Muscle of leg (tissue), 11 donors: ENCODE measurements around the gene CDH8. TPM values are rescaled to one million over a fixed set of nuclear protein-coding genes. Genes with fewer than 3 reads are reported as not detected.
A peak's percentile ranks its signal among the peaks of the same experiment; 100 is the strongest.

Experiments used
- DNase-seq: peaks from one replicate; pipeline ENCODE4 v3.0.0; 2013
- H3K27ac ChIP-seq: one replicate; pipeline ENCODE4 v1.5.1; 2013; ENCODE audit warnings: mild to moderate bottlenecking, low read length, control low read depth
- H3K27me3 ChIP-seq: one replicate; pipeline ENCODE4 v1.6.1; 2013; ENCODE audit warnings: low read length; ENCODE audit not compliant: control insufficient read depth, insufficient read depth
- H3K36me3 ChIP-seq: one replicate; pipeline ENCODE4 v1.6.1; 2013; ENCODE audit warnings: low read length; ENCODE audit not compliant: control insufficient read depth, insufficient read depth
- H3K4me1 ChIP-seq: one replicate; pipeline ENCODE4 v1.6.1; 2013; ENCODE audit warnings: low read length; ENCODE audit not compliant: control insufficient read depth, insufficient read depth
- H3K4me3 ChIP-seq: one replicate; pipeline ENCODE4 v1.5.1; 2013; ENCODE audit warnings: low read length, control low read depth
- H3K9me3 ChIP-seq: replicated peaks from 2 replicates; pipeline ENCODE4 v1.6.1; 2013; ENCODE audit warnings: low read depth, low read length; ENCODE audit not compliant: control insufficient read depth
- WGBS: methylation state at CpG from one replicate; pipeline ENCODE4 v1.1.5; 2013; ENCODE audit warnings: missing lambda C conversion rate; ENCODE audit not compliant: insufficient coverage; 5-methylcytosine and 5-hydroxymethylcytosine counted together
- polyA plus RNA-seq, 8 donors: library from polyadenylated mRNA; unstranded; fragments of 120-200 nt; gene quantifications; one replicate each; pipeline versions ENCODE4 v1.2.1 to v1.2.3, GENCODE V29; 2013; ENCODE audit warnings: inconsistent platforms in 1 of 8, low replicate concordance in 1 of 8; ENCODE audit not compliant: insufficient read length in 8 of 8, insufficient read depth in 1 of 8
- total RNA-seq: library from RNA; stranded (reverse); fragments of 120-200 nt; gene quantifications from one replicate; pipeline ENCODE4 v1.2.4, GENCODE V29; 2013

The CDH8 gene
- total and polyA plus RNA-seq, 9 donors: 1.8 to 6.2 (median 2.5) TPM

DNA sequence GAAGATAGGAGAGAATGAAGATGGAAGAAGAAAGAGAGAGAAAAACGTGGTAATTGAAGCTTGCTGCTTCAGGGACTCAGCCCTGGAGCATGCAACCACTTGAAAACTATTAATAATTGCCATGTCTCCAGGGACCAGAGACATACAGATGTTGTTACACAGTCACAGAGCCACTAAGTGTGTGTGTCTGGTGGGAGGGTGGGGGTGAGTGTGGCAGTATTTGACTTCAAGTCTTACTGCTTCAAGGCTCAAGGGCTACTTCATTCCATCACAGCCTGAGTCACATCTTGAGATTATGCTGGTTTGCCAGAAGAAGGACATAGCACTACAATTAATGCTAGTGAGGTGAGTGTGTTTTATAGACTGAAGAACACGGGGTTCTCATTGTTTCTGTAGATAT lies 202.2 kb downstream of the CDH8 start:
- WGBS: 29% methylated on average over 1 of the region's 2 CpGs
- no peaks in the 10 kb centered on the region for H3K4me1 ChIP-seq
- no peak overlapping the region for H3K4me3 ChIP-seq
- no peak overlapping the region for H3K27ac ChIP-seq
- H3K27me3 ChIP-seq: no peaks in the 10 kb centered on the region
- no peaks in the 10 kb centered on the region for H3K9me3 ChIP-seq
- H3K36me3 ChIP-seq: no peaks in the 10 kb centered on the region
- DNase-seq: no peak

DNA sequence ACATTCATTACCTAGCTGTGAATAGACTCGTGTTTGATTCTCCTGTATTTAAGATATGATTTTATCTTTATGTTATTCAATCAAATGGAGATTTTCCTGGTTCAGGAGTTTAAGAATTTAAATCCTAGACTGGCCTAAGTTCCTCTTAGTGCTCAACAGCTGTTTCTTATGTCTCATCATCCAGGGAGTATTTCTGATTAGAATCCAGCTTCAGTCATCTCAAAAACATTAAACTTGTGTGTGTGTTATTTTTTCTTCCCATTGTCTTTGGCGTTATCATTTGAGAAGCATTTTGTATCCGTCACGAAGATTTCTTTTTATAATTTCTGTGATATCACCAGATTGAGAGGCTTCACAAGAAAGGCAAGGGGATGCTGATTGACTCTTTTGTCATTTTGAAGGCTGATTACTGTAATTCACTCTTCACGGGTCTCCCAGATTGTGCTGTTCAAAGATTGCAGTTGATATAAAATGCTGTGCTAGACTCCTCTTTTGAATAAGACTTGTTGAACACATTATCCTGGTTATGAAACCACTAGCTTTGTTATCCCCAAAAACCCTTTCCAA lies 204.8 kb downstream of the CDH8 start:
- Histone ChIP-seq H3K36me3 (no peaks in the 10 kb centered on the region), H3K9me3 (no peaks in the 10 kb centered on the region), H3K4me3 (no peak overlapping the region), H3K4me1 (no peaks in the 10 kb centered on the region), H3K27me3 (no peaks in the 10 kb centered on the region), H3K27ac (no peak overlapping the region)
- peak; percentile 49 for DNase-seq
- WGBS: 60% methylated on average over 1 of the region's 5 CpGs

DNA sequence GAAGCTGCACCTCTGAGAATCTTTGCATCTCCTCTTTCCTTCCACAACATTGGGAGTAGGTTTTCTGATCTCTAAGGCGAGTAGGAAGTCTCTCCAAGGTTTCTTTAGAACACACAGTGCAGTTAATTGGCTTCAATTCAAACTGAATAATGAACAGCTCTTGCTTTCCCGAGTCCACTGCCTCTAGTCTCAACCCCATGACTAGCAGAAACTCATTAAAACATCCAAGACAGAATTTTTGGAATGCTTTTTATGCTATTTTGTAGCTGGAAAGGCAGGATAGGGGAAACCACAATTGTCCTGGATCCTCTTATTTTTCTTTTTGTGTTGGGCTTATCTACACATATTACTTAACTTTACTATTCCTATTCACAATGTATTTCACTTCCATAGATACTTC lies 206.6 kb downstream of the CDH8 start:
- peak; percentile 29 for DNase-seq
- H3K9me3 ChIP-seq: no peaks in the 10 kb centered on the region
- no peak overlapping the region for H3K4me3 ChIP-seq
- no CpG with 5 or more reads among the region's 2 CpGs for WGBS
- H3K27me3 ChIP-seq: no peaks in the 10 kb centered on the region
- H3K4me1 ChIP-seq: no peaks in the 10 kb centered on the region
- H3K27ac ChIP-seq: no peak overlapping the region
- no peaks in the 10 kb centered on the region for H3K36me3 ChIP-seq

DNA sequence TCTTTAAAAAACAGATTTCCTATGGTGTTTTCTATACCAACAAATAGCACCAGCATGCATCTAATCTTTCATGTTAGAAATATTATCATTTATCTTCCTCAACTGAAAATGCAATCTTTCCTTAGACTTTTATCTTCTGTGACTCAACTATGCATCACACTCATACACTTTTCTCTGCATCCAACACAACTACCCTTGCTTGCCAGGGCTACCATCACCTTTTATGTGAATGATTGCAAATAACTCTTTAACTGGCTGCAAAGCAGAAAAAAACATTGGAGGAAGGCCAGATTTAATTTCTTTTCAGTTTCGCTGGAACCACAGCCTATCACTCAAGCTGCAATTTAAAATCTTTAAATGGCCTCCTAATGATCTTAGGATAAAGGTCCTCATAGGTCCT lies 212.9 kb downstream of the CDH8 start:
- H3K4me1 ChIP-seq: no peaks in the 10 kb centered on the region
- no peak overlapping the region for H3K27ac ChIP-seq
- no peak for DNase-seq
- WGBS: 80% methylated on average over 1 of the region's 1 CpG
- H3K36me3 ChIP-seq: no peaks in the 10 kb centered on the region
- no peaks in the 10 kb centered on the region for H3K27me3 ChIP-seq
- no peaks in the 10 kb centered on the region for H3K9me3 ChIP-seq
- no peak overlapping the region for H3K4me3 ChIP-seq

DNA sequence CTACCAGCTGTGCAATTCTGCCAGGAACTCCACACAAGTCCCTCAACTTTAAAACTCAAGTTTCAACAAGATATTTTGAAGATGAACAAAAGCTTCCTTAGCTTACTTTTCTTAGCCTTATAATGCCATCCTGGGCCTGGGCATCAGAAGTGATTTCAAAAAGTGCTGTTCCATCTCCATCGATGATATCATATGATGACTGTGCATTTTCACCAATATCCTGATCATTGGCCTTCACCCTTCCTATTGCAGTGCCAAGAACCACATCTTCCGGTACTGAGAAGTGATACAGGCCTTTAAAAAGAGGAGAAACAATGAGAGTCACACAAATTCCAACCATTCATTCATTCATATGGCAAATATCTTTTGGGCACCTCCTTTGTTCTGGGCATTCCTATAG lies 215.4 kb downstream of the CDH8 start:
- H3K9me3 ChIP-seq: no peaks in the 10 kb centered on the region
- 100% methylated on average over 1 of the region's 2 CpGs for whole genome bisulfite sequencing
- no peak overlapping the region for H3K27ac ChIP-seq
- H3K4me1 ChIP-seq: no peaks in the 10 kb centered on the region
- H3K4me3 ChIP-seq: no peak overlapping the region
- no peaks in the 10 kb centered on the region for H3K27me3 ChIP-seq
- DNase-seq: no peak
- H3K36me3 ChIP-seq: no peaks in the 10 kb centered on the region

DNA sequence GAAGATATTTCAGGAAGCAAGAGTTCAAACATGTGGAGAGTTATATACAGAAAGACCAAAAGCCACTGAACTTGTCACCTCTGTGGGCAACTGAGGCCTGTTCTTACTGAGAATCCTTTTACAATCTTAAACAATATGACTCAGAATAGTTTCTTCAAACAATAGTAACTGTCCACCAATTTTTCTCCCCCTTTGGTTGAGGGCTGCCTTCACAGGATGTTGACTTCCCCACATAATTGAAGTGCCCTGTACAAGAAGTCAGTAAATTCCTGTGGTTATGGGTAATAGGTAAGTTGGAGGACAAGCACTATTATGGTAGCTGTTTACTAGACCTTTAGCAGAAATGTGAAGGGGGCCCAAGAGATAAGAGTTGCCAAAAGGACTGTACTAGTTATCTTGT lies 215.8 kb downstream of the CDH8 start:
- Histone ChIP-seq H3K4me1 (no peaks in the 10 kb centered on the region), H3K27ac (no peak overlapping the region), H3K4me3 (no peak overlapping the region), H3K27me3 (no peaks in the 10 kb centered on the region), H3K9me3 (no peaks in the 10 kb centered on the region), H3K36me3 (no peaks in the 10 kb centered on the region)
- no peak for DNase-seq

DNA sequence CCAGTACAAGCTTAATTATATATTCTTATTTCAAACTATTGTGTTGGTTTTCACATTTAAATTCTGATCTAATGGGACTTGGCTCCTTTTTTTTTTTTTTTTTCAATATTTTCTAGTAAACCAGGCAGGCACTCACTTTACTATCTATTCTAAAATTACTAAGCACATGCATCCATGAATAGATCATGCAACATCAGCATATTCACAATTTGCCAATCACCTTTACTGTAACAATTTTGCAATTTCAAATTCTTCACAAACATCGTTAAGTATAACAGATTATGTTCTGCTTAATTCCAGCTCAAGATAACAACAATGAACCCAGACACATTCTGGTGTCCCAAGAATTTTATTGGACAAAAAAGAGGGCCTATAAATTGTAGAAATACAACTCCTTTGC lies 217.4 kb downstream of the CDH8 start:
- no peak overlapping the region for H3K27ac ChIP-seq
- no peaks in the 10 kb centered on the region for H3K4me1 ChIP-seq
- H3K27me3 ChIP-seq: no peaks in the 10 kb centered on the region
- DNase-seq: no peak
- H3K4me3 ChIP-seq: no peak overlapping the region
- no peaks in the 10 kb centered on the region for H3K36me3 ChIP-seq
- WGBS: no CpG with 5 or more reads among the region's 1 CpG
- no peaks in the 10 kb centered on the region for H3K9me3 ChIP-seq

DNA sequence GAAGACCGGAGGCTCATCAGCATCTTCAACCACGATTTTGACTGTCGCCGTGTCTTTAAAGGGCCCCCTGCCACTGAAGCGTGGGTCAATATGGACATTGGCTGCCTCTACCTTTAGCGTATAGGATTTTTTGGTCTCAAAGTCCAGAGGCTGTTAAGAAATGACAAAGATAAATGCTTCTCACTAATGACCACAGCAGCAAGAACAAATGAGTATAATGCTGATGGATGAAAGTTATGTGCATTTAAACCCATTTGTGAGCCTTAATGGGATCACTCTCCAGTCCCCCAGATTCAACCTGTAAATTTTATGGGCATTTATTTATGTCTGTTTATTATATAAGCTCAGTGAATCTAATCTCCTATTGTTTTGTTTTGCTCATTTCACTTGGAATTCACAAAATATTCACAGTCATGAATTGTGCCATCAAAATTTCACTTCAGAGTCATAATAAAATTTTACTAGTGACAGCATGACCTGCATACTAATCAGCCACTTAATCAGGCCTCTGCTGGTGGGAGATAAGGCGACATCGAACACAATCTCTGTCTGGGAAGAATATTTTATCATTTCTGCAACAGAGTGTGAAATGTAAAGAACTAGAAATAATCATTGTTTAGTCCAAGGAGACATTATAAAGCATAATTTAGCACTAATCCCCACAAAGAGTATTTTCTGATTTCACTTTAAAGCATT lies 218.5 kb downstream of the CDH8 start:
- H3K4me1 ChIP-seq: no peaks in the 10 kb centered on the region
- no peaks in the 10 kb centered on the region for H3K27me3 ChIP-seq
- WGBS: 93% methylated on average over 5 of the region's 8 CpGs
- no peak overlapping the region for H3K4me3 ChIP-seq
- no peaks in the 10 kb centered on the region for H3K36me3 ChIP-seq
- no peak overlapping the region for H3K27ac ChIP-seq
- DNase-seq: no peak
- no peaks in the 10 kb centered on the region for H3K9me3 ChIP-seq

DNA sequence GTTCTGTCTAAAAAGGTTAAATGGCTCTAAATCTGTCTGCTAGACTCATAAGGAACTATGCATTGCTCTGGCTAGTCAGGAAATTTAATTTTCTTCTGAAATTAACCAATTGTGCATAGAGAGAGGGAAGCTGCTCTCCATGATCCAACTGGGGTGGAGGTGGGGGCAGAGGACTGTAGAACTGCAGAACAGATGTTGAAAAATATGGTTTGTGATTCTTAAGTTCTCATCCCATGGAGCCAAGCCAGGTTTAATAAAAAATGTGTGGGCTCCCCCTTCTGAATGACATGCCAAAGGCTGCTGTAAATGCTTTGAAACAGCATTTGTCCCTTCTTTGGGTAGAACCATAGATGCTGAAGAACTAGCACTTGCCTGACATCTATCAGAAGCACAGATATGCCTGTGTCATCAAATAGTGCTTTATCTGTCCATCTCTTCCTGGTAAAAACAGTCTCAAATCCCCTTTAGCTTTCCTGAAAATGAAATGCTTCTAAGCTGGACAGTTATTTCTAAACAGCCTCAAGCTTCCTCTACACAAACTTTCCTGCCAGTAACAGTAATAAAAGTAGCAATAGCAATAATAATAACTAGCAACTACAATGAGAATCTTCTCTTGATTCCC lies 221.4 kb downstream of the CDH8 start:
- peak; percentile 42 for DNase-seq
- H3K36me3 ChIP-seq: no peaks in the 10 kb centered on the region
- H3K27ac ChIP-seq: no peak overlapping the region
- no peaks in the 10 kb centered on the region for H3K9me3 ChIP-seq
- H3K27me3 ChIP-seq: no peaks in the 10 kb centered on the region
- H3K4me1 ChIP-seq: no peaks in the 10 kb centered on the region
- no peak overlapping the region for H3K4me3 ChIP-seq

DNA sequence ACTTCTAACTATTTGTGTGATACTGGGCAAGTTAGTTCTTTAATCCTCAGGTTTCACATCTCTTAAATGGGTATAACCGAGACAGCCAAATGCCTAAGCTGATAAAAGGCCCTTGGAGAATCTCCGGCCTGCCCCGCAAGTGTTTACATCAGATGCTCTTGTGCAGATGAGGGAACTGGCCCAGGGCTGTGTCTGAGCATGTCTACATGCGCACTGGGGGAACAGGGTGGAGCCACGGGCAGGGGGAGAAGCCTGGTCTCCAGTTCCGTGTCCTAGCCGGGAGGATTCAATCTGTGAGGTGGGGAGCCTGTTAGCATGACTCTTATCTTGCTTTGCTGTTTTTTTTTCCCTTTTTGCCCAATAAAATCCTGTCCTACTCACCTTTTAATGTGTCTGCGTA lies 222.9 kb downstream of the CDH8 start:
- no peak for DNase-seq
- Histone ChIP-seq H3K4me3 (no peak overlapping the region), H3K27ac (no peak overlapping the region), H3K36me3 (no peaks in the 10 kb centered on the region), H3K9me3 (no peaks in the 10 kb centered on the region), H3K4me1 (no peaks in the 10 kb centered on the region), H3K27me3 (no peaks in the 10 kb centered on the region)
- 98% methylated on average over 4 of the region's 8 CpGs for WGBS
